IPS DF 4.7 (cell line): Measurements from ENCODE around the gene ADPRHL1.
"Not testable (repeated sequence)": the region's sequence is repeated elsewhere in the genome, so short reads cannot be mapped to it uniquely, and the experiment has no call there.

Experiments used
- DNase-seq: peaks from one replicate; pipeline ENCODE4 v3.0.0-alpha.2; 2013; ENCODE audit warnings: low spot score; ENCODE audit errors: extremely low read depth

The ADPRHL1 gene

DNA sequence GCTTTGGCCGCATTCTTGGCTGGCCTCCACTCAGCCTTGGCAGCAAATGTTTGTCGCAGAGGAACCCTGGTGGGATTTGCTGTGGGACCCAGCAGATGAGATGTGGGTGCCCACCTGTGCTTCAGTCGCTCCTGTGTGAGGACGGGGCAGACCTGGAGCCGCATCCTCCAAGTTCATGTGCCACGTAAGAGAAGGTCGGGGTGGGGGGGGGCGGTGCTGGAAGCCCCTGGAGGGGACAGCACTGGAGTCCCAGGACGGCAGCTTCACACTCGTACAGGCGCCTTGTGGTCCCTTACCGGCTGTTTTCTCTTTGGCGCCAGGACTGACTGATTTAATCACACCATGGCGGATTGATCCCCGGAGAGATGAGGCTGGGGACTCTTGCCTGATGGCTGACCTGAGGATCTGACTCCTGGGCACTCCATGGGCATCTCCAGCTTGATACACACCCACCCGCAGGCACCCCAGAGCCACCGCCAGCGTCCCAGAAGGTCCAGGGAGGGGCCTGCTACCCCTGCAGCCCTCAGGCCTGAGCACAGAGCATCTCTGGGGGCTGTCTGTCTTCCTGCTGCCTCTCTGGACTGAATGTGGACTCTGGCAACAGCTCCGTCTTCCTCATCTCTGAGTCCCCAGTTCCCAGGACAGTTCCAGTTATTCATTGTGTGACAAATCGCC is 79.3 kb downstream of the ADPRHL1 start:
- no peak for DNase-seq

DNA sequence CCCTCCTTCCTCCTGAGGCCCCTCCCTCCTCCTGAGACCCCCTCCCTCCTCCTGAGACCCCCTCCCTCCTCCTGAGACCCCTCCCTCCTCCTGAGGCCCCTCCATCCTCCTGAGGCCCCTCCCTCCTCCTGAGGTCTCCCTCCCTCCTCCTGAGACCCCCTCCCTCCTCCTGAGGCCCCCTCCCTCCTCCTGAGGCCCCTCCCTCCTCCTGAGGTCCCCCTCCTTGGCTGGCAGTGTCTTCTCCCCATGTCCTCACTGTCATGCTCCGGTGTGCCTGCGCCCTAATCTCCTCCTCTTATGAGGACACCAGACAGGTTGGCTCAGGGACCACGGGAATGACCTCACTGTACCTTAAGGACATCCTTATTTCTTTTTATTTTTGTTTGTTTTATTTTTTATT is 81.6 kb downstream of the ADPRHL1 start:
- not testable (repeated sequence) for DNase-seq

DNA sequence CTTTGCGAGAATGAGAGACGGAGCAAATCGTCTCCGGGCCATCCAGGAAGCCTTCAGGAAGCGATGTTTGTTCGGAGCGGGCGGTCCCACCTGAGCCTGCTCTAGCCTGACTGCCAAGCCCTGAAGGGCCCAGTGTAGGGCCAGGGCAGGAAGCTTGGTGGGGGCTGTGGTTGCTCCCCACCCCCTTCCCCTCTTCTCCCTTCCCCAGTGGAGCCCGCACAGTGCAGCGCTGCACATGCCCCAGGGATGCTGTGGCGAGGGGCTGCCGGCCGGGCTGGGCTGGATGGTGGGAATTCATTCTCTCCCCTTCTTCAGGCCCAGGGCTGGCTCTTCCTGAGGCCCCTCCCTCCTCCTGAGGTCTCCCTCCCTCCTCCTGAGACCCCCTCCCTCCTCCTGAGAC is 82.2 kb downstream of the ADPRHL1 start:
- DNase-seq, result no peak

DNA sequence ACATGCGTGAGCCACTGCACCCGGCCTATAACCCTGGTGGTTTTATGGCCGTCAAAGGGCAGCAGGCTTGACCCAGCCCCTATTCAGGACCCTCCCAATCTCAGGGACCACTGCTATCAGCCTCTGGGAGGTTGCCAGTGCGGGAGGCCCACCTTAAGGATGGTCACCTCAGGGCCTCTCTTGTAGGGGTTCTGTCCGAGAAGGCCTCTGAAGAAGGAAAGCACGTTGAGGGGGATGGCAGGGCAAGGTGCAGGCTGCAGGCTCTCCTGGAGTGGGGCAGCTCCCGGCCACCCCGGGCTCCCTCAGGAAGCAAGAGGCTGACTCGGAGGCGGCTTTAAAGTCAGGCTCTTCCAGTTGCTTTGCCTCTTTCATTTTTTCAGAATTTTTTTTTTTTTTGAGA is 83.4 kb downstream of the ADPRHL1 start:
- no peak for DNase-seq

DNA sequence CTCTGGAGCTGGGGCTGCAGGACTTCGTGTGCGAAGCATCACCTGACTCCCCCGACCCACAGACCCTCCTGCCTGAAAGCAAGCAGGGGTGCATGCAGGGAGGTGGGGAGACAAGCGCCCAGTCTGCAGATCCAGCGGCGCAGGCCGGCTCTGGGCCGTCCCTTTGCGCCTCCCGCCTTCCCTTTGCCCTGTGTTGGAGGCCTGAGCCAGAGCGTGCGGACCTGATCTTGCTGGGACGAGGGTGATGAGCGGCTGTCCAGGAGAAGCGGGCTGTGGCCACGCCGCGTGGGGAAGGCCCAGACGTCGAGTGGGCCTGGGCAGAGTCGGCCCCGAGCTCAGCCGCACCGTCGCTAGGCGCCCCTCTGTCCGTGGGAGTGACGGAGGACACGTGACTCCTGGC is 84.1 kb downstream of the ADPRHL1 start:
- no peak for DNase-seq

DNA sequence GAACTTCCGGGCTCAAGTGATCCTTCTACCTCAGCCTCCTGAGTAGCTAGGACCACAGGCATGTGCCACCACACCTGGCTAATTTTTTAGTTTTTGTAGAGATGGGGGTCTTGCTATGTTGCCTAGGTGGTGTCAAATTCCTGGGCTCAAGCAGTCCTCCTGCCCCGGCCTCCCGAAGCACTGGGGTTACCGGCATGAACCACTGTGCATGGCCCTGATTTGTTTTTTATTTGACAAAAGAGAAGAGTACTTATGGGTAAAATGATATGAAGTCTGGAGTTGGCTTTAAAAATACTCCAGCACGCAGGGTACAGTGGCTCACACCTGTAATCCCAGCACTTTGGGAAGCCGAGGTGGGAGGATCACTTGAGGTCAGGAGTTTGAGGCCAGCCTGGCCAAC is 84.9 kb downstream of the ADPRHL1 start:
- not testable (repeated sequence) for DNase-seq

DNA sequence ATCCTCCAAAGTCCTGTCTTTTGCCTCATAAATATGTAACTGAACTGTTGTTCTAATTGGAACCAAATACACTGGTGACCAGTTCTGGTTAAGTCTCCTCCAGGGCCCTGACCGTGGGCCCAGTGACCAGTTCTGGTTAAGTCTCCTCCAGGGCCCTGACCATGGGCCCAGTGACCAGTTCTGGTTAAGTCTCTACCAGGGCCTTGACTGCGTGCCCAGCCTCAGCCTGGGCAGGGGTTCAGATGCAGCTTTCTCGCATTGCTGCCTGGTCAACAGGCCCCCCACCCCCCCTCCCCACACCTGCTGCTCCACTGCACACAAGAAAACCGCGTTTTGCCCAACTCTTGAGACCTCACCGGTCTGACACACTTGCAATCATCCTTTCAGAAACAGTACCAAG is 85.5 kb downstream of the ADPRHL1 start:
- DNase-seq, result no peak

DNA sequence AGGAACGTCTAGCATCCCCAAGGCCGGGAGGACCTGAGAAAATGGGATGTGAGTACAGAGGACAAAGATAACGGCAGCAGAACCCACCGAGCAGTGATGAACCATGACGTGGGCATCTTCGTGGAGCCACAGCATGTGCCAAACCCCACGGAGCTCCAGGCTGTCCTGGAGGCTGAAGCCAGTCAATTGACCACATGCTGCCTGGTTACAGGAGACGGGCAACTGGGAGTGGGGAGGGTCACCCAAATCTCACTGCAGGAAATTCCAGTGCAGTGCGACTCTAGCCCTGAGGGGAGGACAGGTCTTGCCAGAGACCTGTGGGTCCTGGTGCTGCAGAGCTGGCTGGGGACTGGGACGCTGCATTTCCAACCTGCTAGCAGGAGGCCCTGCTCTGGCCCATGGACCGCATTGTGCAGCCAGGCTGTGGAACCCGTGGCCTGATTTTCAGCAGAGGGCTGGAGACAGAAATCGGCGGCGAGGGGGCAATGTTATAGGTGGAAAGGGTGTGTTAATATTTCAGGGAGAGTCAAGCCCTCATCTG is 86.2 kb downstream of the ADPRHL1 start:
- no peak for DNase-seq

DNA sequence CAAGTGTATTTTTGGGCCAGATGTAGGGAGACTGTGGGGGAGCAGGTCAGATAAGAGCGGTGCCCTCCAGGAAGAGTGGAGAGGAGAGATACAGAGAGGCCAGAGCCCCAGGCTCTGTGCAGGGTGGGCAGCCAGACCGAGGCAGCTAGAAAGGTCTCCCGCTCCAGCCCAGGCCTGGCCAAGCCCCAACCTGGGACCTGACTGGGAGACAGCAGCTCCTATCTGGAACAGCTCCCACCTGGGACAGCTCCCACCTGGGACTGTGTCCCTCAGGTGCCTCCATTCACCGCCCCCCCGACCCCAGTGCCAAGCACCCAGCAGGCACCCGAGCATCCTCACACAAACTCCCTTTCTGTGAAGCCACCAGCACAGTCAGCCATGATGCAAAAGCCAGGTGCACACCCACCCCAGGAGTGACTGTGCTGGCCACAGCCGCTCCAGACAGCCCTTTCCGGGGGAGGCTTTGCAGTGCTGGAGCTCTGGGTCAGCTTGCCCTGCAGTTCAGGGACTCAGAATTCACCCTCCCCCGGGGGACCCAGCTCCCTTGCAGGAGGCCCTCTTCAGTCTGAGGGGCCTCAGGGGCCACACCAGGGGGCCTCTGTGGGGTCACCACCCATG is 87.2 kb downstream of the ADPRHL1 start:
- no peak for DNase-seq

DNA sequence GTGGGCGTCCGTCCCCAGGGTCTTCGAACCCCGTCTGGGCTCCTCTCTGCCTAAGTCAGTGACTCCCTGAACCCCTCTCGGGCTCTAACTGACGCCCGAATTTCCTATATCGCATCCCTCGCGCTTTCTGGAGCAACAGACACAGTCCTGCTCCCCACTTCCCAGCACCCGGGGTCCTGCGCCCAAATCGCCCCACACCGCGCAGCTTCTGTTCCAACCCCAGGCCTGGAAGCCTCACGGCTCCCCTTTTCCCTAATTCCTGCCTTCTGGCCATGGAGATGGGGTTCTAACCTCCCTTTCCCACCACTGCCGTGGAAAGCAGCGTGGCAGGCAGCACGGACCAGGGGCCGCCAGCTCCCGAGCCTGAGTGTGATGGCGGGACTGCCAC is 87.7 kb downstream of the ADPRHL1 start:
- no peak for DNase-seq

DNA sequence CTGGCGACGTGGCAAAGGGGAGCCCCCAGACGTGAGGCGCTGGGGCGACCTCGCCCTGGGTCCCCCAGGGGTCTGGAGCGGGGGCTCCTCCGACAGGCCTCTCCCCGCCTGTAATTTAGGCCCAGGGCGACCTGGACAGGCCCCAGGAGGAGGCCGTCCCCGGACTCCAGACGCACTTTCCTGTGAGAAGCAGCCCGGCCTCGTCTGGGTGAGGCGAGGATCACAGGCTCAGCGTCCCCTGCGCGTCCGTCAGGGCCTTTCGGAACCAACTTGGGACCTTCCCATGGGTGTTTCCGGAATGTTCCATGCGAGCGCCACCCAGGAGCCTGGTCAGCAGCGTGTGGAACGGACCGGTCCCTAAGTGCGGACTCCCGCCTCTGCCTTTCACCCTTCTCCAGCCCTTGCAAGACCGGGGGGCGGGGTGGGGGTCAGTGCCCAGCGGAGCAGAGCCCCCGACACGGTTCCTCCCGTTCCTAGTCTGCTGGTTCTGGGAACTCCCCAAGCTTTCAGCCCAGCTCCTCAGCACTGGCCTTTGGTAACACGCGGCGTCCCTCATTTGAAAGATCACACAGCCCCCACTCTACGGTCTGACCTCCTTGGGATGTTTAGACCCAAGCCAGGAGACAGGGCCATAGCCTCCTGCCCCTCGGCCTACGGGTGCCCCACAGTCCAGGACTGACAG is 88.2 kb downstream of the ADPRHL1 start:
- no peak for DNase-seq

DNA sequence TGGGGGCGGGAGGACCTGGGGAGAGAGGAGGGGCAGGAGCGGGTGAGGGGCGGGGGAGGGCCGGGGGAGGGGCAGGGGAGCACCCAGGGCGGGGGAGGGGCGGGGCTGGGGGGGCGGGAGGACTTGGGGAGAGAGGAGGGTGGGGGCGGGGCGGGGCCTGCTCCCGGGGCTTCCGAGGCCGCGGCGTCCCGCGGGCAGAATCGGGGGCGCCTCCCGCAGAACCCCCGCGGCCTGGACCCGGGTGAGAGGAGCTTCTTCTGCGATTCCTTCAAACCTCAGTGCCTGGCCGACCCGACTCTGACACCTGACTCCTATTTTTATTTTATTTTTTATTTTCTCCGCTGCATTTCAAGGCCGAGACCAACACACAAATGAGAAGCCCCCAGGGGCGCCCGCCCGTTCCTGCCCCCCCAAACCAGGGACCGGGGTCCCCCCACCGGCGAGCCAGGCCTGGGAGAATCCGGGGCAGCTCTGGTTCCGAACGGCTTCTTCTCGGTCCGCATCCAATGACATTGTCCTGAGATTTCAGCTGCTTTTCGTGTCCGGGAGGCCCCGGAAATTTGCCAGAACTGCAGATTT is 88.9 kb downstream of the ADPRHL1 start:
- DNase-seq, result no peak

DNA sequence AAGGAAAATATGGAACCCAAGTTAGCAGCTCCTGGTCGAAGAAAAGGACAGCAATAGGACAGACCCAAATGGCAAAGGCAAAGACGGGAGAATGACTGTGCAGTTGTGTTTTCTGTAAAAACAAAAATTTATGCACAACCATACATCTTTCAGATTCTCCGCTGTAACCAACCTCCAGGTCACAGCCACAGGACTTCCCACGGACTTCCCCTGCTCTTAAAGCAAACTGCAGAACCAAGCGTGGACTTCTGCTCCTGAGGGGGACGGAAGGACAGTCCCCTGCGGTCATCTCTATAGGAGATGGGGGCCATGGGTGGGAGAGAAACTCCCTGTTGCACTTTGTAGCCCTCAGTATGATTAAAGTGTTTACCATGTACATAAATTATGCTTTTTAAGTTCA is 91.9 kb downstream of the ADPRHL1 start:
- no peak for DNase-seq

DNA sequence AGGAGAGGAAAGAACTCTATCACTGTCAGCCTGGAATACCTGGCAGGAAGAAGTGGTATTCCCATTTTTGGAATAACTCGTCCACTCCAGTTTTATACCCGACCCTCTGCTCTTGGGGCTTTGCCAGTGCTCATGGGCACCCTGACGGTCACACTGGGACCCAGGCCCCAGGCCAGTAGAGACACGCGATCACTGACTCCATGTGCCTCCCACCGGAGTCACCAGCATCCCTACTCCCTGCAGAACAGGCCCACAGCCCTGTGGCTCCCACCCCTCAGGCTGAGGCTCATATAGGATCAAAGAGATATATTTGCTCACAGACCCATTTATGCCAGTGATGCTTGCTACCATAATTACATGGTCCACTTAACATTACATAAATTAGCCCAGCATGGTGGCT is 92.8 kb downstream of the ADPRHL1 start:
- no peak for DNase-seq

DNA sequence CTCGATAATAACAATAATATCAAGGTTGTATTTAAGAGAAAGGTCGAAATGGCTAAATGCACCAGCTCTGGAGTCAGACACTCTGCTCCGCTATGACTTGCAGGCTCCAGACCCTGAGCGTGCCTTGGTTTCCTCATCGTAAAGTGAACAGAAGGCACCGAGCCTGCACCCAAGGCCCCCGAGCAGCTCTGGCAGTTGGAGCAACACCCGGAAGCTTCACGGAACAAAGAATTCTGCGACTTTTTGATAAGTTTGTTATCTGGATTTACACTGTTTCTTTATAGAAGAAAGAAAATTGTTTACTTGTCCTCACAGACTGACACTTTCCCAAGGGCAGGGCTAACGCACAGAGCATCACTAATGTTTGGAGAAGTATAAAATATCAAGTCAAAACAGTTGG is 93.7 kb downstream of the ADPRHL1 start:
- no peak for DNase-seq

DNA sequence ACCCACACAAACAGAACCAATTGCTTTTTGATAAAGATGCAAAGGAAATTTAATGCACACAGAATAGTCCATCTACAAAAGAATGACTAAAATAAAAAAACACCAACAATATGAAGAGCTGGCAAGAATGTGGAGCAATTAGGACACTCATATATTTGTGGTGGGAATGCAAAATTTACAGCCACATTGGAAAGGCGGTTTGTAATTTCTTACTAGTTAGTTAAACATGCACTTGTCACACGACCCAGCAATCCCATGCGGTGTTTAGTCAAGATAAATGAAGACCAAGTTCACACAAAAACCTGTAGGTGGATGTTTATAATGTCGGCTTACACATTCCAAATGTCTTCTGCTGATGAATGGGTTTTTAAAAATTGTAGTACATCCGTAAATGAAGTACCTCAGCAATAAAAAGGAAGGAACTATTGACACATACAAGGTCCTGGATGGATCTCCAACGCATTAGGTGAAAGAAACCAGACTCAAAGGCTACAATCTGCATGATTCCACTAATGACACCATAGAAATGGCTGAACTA is 94.6 kb downstream of the ADPRHL1 start:
- DNase-seq, result no peak

DNA sequence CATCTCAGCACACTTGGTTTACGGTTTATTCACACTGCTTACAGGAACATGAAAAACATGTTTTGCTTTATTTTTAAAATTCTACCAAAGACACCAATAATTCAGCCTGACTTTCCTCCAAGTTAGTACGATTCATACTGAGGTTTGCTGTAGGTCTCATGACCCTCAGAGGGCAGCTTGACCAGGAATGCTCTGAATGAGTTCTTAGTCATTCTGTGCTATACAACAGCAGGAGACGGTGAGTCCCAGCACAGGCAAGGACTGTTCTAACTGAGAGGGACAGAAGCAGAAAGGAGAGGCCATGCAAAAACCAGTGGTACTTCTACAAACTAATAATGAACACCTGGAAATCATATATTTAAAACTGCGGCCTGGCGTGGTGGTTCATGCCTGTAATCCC is 95.8 kb downstream of the ADPRHL1 start:
- no peak for DNase-seq

DNA sequence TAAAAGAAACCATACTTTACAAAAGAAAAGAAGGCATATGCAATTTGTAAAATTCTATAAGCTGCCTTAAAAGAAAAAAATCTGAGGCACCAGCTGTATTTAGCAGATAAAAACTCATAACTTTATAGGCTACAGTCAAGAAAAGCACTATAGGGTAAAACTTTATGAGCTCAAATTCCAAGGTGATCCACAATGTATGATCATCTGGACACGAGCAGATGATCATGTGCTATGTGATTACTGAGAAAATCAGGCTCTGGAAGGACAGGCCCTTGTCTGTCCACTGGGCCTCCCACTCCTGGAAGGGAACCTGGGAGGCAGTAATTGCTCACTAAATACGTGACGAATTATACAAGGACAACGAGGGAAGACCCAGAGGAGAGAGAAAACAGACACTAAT is 96.7 kb downstream of the ADPRHL1 start:
- DNase-seq, result no peak

DNA sequence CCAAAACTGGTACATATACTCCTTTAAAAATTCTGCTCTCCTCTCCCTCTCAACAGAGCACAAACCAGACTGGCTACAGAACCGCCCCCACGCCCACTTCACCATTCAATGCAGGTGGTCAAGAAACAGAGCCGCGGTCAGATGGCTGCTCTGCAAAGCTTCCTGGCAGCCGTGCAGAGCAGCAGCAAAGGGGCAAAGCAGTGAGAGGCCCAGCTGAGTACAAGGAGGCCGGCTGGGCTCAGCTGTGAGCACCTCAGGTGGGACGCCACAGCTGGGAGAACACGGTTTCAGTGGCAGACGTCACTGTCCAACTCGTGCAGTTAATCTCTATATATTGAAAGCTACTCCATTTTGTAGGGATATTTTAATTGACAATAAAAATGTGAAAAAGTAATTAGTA is 97.7 kb downstream of the ADPRHL1 start:
- no peak for DNase-seq

DNA sequence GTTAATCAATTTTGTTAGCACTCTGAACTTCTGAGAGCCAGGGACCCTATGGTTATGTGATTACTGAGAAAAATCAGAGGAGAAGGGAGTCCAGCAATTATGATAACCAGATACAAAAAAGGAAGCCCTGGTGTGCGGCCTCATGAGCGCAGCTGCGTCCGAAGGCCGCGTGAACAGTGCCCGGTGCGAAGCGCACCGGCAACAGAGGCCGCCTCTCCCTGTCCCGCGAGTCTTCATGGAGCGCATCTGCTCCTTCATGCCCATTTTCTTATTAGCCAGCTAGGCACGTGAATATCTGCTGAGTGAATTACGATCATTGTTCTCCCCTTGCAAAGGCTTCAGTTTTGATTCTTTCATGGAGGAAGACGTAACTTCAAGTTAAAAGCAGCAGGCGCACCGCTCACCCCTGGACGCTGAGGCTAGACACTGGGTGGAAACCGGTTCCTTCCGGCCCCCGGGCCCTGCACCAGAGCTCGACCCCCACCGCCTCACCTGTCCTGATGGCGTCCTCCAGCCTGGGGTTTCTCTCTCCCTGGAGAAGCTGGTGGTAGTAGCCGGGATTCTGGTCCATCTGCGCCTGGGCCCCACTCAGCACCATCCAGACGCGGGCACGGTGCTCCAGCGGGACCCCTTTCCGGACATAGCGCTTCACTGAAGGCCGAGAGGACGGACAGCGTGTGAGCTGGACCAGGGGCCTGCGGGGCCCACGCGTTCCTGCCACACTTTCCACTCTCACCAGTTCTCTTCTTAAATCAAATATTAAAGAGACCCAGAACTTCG is 98.3 kb downstream of the ADPRHL1 start:
- DNase-seq, result no peak

DNA sequence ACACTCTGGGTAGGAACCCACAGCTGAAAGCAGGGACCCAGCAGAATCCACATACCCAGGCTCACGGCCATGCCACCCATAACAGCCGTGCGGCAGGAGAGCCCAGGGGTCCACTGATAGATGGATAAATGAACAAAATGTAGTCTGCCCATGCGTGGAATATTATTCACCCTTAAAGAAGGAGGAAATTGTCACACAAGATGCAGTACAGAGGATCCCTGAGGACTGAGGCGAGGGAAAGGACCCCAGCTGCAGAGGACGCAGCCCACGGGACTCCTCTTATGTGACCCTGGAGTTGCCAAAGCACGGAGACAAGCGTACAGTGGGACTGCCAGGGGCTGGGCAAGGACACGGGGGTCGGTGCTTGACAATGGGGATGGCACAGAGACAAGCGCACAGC is 100.0 kb downstream of the ADPRHL1 start:
- no peak for DNase-seq
